HG02973 (cell line): Measurements from ENCODE around the gene EPB41L2.
"Not testable (repeated sequence)": the region's sequence is repeated elsewhere in the genome, so short reads cannot be mapped to it uniquely, and the experiment has no call there.

Experiments used
- ATAC-seq: cut with Tn5 transposase; IDR thresholded peaks from one replicate; pipeline ENCODE4 v1.9.1; 2021; ENCODE audit warnings: moderate library complexity; ENCODE audit not compliant: unreplicated experiment

Gene EPB41L2

GRCh38 chr6:131005439-131006016 is 57.5 kb downstream of the EPB41L2 start:
- no peak for ATAC-seq

GRCh38 chr6:131004936-131005335 is 58.1 kb downstream of the EPB41L2 start:
- ATAC-seq: no peak

GRCh38 chr6:131004387-131004755 is 58.7 kb downstream of the EPB41L2 start:
- ATAC-seq: no peak

- no peak for ATAC-seq
Measured at GRCh38 chr6:131003488-131004386, 59.3 kb downstream of the EPB41L2 start.

- no peak for ATAC-seq
Measured at GRCh38 chr6:131002661-131002980, 60.4 kb downstream of the EPB41L2 start.

GRCh38 chr6:131001945-131002660 is 60.9 kb downstream of the EPB41L2 start:
- no peak for ATAC-seq

GRCh38 chr6:131001111-131001736 is 61.8 kb downstream of the EPB41L2 start:
- ATAC-seq: no peak

GRCh38 chr6:131000544-131000943 is 62.5 kb downstream of the EPB41L2 start:
- no peak for ATAC-seq

GRCh38 chr6:130997061-130997753 is 65.8 kb downstream of the EPB41L2 start:
- no peak for ATAC-seq

- ATAC-seq: no peak
Measured at GRCh38 chr6:130996635-130997034, 66.4 kb downstream of the EPB41L2 start.

GRCh38 chr6:130995783-130996447 is 67.1 kb downstream of the EPB41L2 start:
- no peak for ATAC-seq

- ATAC-seq: no peak
Measured at GRCh38 chr6:130994319-130995097, 68.5 kb downstream of the EPB41L2 start.

- no peak for ATAC-seq
Measured at GRCh38 chr6:130993292-130993765, 69.7 kb downstream of the EPB41L2 start.

GRCh38 chr6:130991422-130992137 is 71.5 kb downstream of the EPB41L2 start:
- ATAC-seq: no peak

- not testable (repeated sequence) for ATAC-seq
Measured at GRCh38 chr6:130987539-130987938, 75.5 kb downstream of the EPB41L2 start.

- no peak for ATAC-seq
Measured at GRCh38 chr6:130985115-130985514, 77.9 kb downstream of the EPB41L2 start.

GRCh38 chr6:130982941-130983456 is 80.0 kb downstream of the EPB41L2 start:
- ATAC-seq: no peak

GRCh38 chr6:130982135-130982534 is 80.9 kb downstream of the EPB41L2 start:
- ATAC-seq: no peak

- ATAC-seq: no peak
Measured at GRCh38 chr6:130981409-130981808, 81.6 kb downstream of the EPB41L2 start.
